Activated naive CD8-positive, alpha-beta T cell treated with anti-CD3 and anti-CD28 coated beads, Interleukin-2, amount 50 U/mL, for 16 hours (primary cell): Measurements from ENCODE around the gene CRTAP.
"Not testable (repeated sequence)": the region's sequence is repeated elsewhere in the genome, so short reads cannot be mapped to it uniquely, and the experiment has no call there.

Experiments used
- DNase-seq: peaks from one replicate; pipeline ENCODE4 v3.0.0-alpha.2; 2020; ENCODE audit warnings: low read depth, low spot score

The CRTAP gene

DNA sequence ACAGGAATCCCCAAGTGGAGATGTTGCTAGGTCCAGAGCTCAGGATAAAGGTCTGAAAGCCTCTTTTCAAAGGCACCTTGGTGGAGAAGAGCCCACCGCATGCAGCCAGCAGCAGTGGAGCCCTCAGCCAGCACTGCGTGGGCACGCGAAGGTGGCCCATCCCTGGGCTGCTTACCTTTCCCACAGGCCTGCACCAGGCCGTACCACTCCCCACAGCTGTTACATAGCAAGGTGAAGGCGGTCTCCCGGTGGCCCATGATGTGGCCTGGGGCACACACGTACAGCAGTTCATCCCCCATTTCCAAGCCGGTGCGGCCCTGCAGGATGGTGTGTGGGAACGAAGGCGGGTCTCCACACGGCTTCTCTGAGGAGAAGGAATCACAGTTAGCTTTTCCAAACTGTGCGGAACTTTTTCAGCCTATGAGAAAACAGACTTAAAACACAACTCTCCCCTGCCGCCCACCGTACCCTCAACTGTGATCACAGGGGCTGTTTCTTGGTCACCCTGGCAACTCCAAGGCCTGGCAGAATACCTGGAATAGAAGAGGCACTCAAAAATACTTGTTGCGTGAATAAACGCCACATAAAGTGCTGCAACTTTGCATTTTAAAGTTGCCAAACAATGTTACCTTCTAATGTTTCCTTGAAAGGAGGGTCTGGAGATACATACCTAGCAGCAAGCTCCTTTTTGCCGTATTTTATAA is 61.0 kb downstream of the CRTAP start:
- DNase-seq = no peak

- DNase-seq = no peak
Measured at GRCh38 chr3:33179132-33179531, 65.3 kb downstream of the CRTAP start.

DNA sequence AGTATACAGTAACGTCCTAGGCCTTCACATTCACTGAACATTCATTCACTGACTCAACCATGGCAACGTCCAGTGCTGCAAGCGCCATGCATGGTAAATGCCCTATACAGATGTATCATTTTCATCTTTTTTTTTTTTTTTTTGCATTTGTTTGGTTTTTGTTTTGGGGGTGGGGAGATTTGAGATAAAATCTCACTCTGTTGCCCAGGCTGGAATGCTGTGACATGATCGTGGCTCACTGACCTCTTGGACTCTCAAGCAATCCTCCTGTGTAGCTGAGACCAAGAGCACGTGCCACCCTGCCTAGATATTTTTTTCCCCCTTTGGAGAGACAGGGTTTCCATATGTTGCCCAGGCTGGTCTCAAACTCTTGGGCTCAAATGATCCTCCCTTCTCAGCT is 67.4 kb downstream of the CRTAP start:
- no peak for DNase-seq

DNA sequence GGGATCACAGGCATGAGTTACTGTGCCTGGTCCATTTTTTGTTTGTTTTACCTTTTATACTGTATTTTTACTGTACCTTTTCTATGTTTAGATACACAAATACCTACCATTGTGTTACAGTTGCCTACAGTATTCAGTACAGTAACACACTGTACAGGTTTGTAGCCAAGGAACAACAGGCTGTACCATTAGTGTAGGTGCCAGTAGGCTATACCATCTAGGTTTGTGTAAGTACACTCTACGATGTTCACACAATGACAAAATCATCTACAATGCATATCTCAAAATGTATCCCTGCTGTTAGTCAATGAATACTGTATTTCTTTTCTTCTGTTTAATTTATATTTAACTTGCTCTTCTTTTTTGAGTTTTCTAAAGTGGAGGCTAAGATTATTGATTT is 67.8 kb downstream of the CRTAP start:
- DNase-seq = not testable (repeated sequence)

DNA sequence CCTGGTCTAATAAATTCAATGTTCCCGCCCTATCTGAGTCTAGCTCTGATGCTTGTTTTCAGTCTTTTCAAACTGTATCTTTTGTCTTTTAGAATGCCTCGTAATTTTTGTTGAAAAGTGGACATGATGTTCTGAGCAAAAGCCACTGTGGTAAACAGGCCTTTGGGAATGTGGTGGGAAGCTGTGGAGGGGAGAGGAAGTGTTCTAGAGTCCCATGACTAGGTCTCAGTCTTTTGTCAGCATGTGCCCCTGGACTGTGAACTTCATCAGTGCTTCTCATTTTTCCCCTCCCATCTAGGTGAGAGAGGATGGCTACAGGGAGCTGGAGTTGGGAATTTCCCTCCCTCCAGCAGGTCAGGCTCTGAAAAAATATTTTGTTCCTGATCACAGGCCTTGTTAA is 71.0 kb downstream of the CRTAP start:
- no peak for DNase-seq

DNA sequence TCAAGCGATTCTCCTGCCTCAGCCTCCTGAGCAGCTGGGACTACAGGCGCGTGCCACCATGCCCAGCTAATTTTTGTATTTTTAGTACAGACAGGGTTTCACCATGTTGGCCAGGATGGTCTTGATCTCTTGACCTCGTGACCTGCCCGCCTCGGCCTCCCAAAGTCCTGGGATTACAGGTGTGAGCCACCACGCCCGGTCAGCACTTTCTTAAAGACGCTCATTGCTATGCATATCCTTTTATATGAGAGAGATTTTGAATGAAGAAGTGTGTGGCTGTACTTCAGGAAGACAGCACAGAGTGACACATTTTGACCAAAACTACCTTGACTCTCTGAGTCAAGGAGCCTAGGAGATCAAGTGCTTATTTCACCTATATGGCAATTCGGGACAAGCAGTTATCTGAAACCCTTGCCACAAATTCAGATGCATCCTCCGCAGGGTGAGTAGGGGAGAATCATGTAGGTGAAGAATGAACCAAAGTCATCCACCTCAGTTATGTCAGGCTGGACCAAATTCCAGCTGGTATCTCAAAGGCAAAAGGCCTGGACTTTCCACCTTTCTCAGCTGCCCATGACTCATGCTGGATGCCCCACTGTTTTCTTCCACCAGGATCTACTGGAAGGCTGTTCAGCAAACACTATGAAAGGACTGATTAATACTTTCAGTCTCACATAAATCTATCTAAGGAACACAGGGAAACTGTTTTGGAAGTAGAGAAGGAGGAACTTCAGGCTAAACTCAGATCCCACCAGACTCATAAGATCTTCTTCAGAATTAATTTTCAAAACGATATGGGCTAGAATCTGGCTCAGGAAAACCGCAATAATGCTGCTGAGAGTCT is 72.9 kb downstream of the CRTAP start:
- DNase-seq = no peak

- DNase-seq = no peak
Measured at GRCh38 chr3:33187368-33187634, 73.5 kb downstream of the CRTAP start.

DNA sequence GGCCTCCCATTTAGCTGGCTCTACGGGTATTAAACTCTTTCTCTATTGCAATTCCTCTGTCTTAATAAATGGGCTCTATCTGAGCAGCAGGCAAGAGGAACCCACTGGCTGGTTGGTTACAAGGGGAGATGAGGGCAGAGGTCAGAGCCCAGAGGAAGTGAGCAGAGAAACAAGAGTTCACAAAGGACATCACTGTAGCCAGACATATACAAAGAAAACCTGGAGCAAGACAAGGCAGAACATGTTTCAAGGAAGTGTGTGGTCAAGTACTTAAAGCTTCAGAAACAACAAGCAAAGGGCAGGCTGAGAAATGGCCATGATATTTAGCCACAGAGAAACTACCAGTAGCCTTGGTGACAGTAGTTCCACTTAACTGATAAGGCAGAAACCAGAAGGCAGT is 80.5 kb downstream of the CRTAP start:
- no peak for DNase-seq

- DNase-seq = no peak
Measured at GRCh38 chr3:33196538-33196937, 82.7 kb downstream of the CRTAP start.
